H9 (cell line): ENCODE data around the gene MEPE. TPM values are rescaled to one million over a fixed set of nuclear protein-coding genes. Genes with fewer than 3 reads are reported as not detected.
"Not testable (repeated sequence)": the region's sequence is repeated elsewhere in the genome, so short reads cannot be mapped to it uniquely, and the experiment has no call there.

Experiments used
- DNase-seq: peaks from one replicate; pipeline ENCODE4 v3.0.0-alpha.2; 2017
- H2AFZ ChIP-seq: one replicate; pipeline ENCODE4 v1.6.1; 2013; ENCODE audit warnings: mild to moderate bottlenecking, low read length, control low read depth, moderate library complexity
- H2AK5ac ChIP-seq: 2 replicates; pipeline ENCODE4 v1.6.1; 2013; ENCODE audit warnings: low read length, control low read depth, mixed read lengths; ENCODE audit not compliant: insufficient read length
- H2BK120ac ChIP-seq: one replicate; pipeline ENCODE4 v1.6.1; 2013; ENCODE audit warnings: low read depth, mild to moderate bottlenecking, low read length, control low read depth, inconsistent platforms; ENCODE audit not compliant: poor library complexity, severe bottlenecking
- H2BK12ac ChIP-seq: 2 replicates; pipeline ENCODE4 v1.6.1; 2013; ENCODE audit warnings: low read length, control low read depth, mixed read lengths, low read depth; ENCODE audit not compliant: insufficient read length
- H2BK15ac ChIP-seq: 2 replicates; pipeline ENCODE4 v1.6.1; 2013; ENCODE audit warnings: low read depth, low read length, control low read depth
- H2BK20ac ChIP-seq: one replicate; pipeline ENCODE4 v1.6.1; 2013; ENCODE audit warnings: low read depth, mild to moderate bottlenecking, low read length, control low read depth, inconsistent platforms; ENCODE audit not compliant: poor library complexity, severe bottlenecking
- H2BK5ac ChIP-seq: 2 replicates; pipeline ENCODE4 v1.6.1; 2013; ENCODE audit warnings: low read length, control low read depth, mixed read lengths; ENCODE audit not compliant: insufficient read length
- H3K14ac ChIP-seq: 2 replicates; pipeline ENCODE4 v1.6.1; 2013; ENCODE audit warnings: low read length, control low read depth; ENCODE audit not compliant: insufficient read depth
- H3K18ac ChIP-seq: 2 replicates; pipeline ENCODE4 v1.6.1; 2013; ENCODE audit warnings: low read depth, mild to moderate bottlenecking, mixed read lengths, low read length, control low read depth; ENCODE audit not compliant: insufficient read length
- H3K23ac ChIP-seq: 2 replicates; pipeline ENCODE4 v1.6.1; 2013; ENCODE audit warnings: low read length, control low read depth, mixed read lengths, low read depth; ENCODE audit not compliant: insufficient read length
- H3K23me2 ChIP-seq: 2 replicates; pipeline ENCODE4 v1.6.1; 2013; ENCODE audit warnings: low read depth, mild to moderate bottlenecking, mixed read lengths, low read length, control low read depth; ENCODE audit not compliant: insufficient read length, poor library complexity, severe bottlenecking
- H3K27ac ChIP-seq: 2 replicates; pipeline ENCODE4 v1.5.1; 2013; ENCODE audit warnings: low read length, control low read depth, mixed read lengths, low read depth; ENCODE audit not compliant: insufficient read length
- H3K27me3 ChIP-seq: 2 replicates; pipeline ENCODE4 v1.6.1; 2013; ENCODE audit warnings: low read length, control low read depth, inconsistent platforms; ENCODE audit not compliant: insufficient read depth
- H3K4ac ChIP-seq: 2 replicates; pipeline ENCODE4 v1.6.1; 2013; ENCODE audit warnings: low read depth, mild to moderate bottlenecking, control low read depth, inconsistent platforms, low read length, moderate library complexity
- H3K4me1 ChIP-seq: 2 replicates; pipeline ENCODE4 v1.6.1; 2013; ENCODE audit warnings: low read length, control low read depth, inconsistent platforms; ENCODE audit not compliant: insufficient read depth
- H3K4me2 ChIP-seq: 2 replicates; pipeline ENCODE4 v1.6.1; 2013; ENCODE audit warnings: low read length, control low read depth, mixed read lengths; ENCODE audit not compliant: insufficient read length, insufficient read depth
- H3K56ac ChIP-seq: 2 replicates; pipeline ENCODE4 v1.6.1; 2013; ENCODE audit warnings: low read depth, mild to moderate bottlenecking, mixed read lengths, low read length, control low read depth; ENCODE audit not compliant: insufficient read length
- H3K79me1 ChIP-seq: 2 replicates; pipeline ENCODE4 v1.6.1; 2013; ENCODE audit warnings: low read depth, mild to moderate bottlenecking, moderate library complexity, low read length, control low read depth, inconsistent platforms; ENCODE audit not compliant: insufficient read depth, poor library complexity, severe bottlenecking
- H3K79me2 ChIP-seq: 2 replicates; pipeline ENCODE4 v1.6.1; 2013; ENCODE audit warnings: low read length, control low read depth, inconsistent platforms; ENCODE audit not compliant: insufficient read depth
- H3K9ac ChIP-seq: 2 replicates; pipeline ENCODE4 v1.6.1; 2013; ENCODE audit warnings: low read length, control low read depth, mixed read lengths; ENCODE audit not compliant: insufficient read length; ENCODE audit errors: extremely low read depth
- H3K9me3 ChIP-seq: one replicate; pipeline ENCODE4 v1.6.1; 2013; ENCODE audit warnings: low read depth, low read length, inconsistent platforms; ENCODE audit not compliant: control insufficient read depth
- H3T11ph ChIP-seq: one replicate; pipeline ENCODE4 v1.6.1; 2013; ENCODE audit warnings: mild to moderate bottlenecking, low read length, control low read depth, inconsistent platforms
- H4K20me1 ChIP-seq: one replicate; pipeline ENCODE4 v1.6.1; 2013; ENCODE audit not compliant: control insufficient read depth, insufficient read length, insufficient read depth
- H4K5ac ChIP-seq: 2 replicates; pipeline ENCODE4 v1.6.1; 2013; ENCODE audit warnings: low read depth, mild to moderate bottlenecking, mixed read lengths, low read length, control low read depth; ENCODE audit not compliant: insufficient read length
- H4K8ac ChIP-seq: replicated peaks from 2 replicates; pipeline ENCODE4 v1.6.1; 2013; ENCODE audit warnings: low read length, control low read depth, mixed read lengths, low read depth; ENCODE audit not compliant: insufficient read length
- H4K91ac ChIP-seq: 2 replicates; pipeline ENCODE4 v1.6.1; 2013; ENCODE audit warnings: low read depth, mild to moderate bottlenecking, moderate library complexity, mixed read lengths, low read length, control low read depth; ENCODE audit not compliant: insufficient read length
- H3K27ac Mint-ChIP-seq, 3 experiments: 2 replicates in 2 of 3; 3 replicates in 1 of 3; pipeline ENCODE4 v1.8.0; 2020 to 2021; ENCODE audit warnings: mixed read lengths in 3 of 3, mild to moderate bottlenecking in 1 of 3, moderate library complexity in 1 of 3
- H3K27me3 Mint-ChIP-seq: 2 replicates; pipeline ENCODE4 v1.8.0; 2021; ENCODE audit warnings: low read depth, mild to moderate bottlenecking, moderate library complexity, mixed read lengths
- H3K36me3 Mint-ChIP-seq, 3 experiments: 2 replicates in 2 of 3; 3 replicates in 1 of 3; pipeline ENCODE4 v1.8.0; 2020 to 2021; ENCODE audit warnings: low read depth in 3 of 3, mixed read lengths in 3 of 3; ENCODE audit not compliant: insufficient read depth in 1 of 3
- H3K4me1 Mint-ChIP-seq, 2 experiments: 2 replicates each; pipeline ENCODE4 v1.8.0; 2020; ENCODE audit warnings: mixed read lengths in 2 of 2
- H3K4me3 Mint-ChIP-seq, 2 experiments: 2 replicates in 1 of 2; 3 replicates in 1 of 2; pipeline ENCODE4 v1.8.0; 2020 to 2021; ENCODE audit warnings: mild to moderate bottlenecking in 2 of 2, mixed read lengths in 2 of 2, moderate library complexity in 1 of 2
- H3K9me3 Mint-ChIP-seq, 2 experiments: 2 replicates in 1 of 2; 3 replicates in 1 of 2; pipeline ENCODE4 v1.8.0; 2020; ENCODE audit warnings: mild to moderate bottlenecking in 2 of 2, mixed read lengths in 2 of 2, moderate library complexity in 1 of 2
- CTCF ChIP-seq: fragments of 200-600 bp; sonication (generic); conservative IDR thresholded peaks from 3 replicates; pipeline ENCODE4 v1.8.0; 2021; ENCODE audit warnings: antibody characterized with exemption, mild to moderate bottlenecking
- WGBS: extraction: QIAGEN DNeasy Blood & Tissue Kit; methylation state at CpG from one replicate; pipeline ENCODE4 v1.1.7; 2013; ENCODE audit warnings: missing lambda C conversion rate, low lambda C conversion rate, mixed read lengths; ENCODE audit not compliant: insufficient read length; ENCODE audit errors: extremely low coverage; 5-methylcytosine and 5-hydroxymethylcytosine counted together
- total RNA-seq: library from RNA; stranded (reverse); gene quantifications from 2 replicates; pipeline ENCODE4 v1.2.1, GENCODE V29; 2021

MEPE gene
- total RNA-seq, 1 experiment from 2014 or later: not detected

- Mint-ChIP-seq H3K27me3 (peaks cover 1% of the 10 kb centered on the region), H3K4me1 (peaks cover 4% of the 10 kb centered on the region in 2 experiments; a peak in 3 of 4 replicates), H3K36me3 (peaks cover 19 to 30% (median 28%) of the 10 kb centered on the region in 3 experiments), H3K9me3 (peaks cover 27 to 29% of the 10 kb centered on the region in 2 experiments), H3K4me3 (no peak overlapping the region), H3K27ac (no peak overlapping the region)
- Histone ChIP-seq H3K79me1 (no peaks in the 10 kb centered on the region), H4K20me1 (no peaks in the 10 kb centered on the region), H3T11ph (no peak overlapping the region), H3K4ac (no peak overlapping the region), H3K4me1 (no peaks in the 10 kb centered on the region), H2AFZ (no peak overlapping the region), H3K18ac (no peak overlapping the region), H2BK120ac (no peak overlapping the region), H3K23ac (no peak overlapping the region), H3K27me3 (no peaks in the 10 kb centered on the region), H2BK12ac (no peak overlapping the region), H2BK20ac (no peak overlapping the region), H3K4me2 (no peak overlapping the region), H2BK5ac (no peak overlapping the region), H2AK5ac (no peak overlapping the region), H3K79me2 (no peaks in the 10 kb centered on the region), H4K8ac (no peak overlapping the region), H4K5ac (no peak overlapping the region), H3K23me2 (no peaks in the 10 kb centered on the region), H3K27ac (no peak overlapping the region), H3K56ac (no peak overlapping the region), H3K9me3 (peaks cover 6% of the 10 kb centered on the region), H3K14ac (no peak overlapping the region), H3K9ac (no peak overlapping the region), H2BK15ac (no peak overlapping the region), H4K91ac (no peak overlapping the region)
- TF ChIP-seq CTCF: no peak
- DNase-seq: no peak
- no CpG with 5 or more reads among the region's 6 CpGs for WGBS
Measured at GRCh38 chr4:87886083-87886482, 53.3 kb downstream of the MEPE start.

GRCh38 chr4:87890753-87891152 is 58.0 kb downstream of the MEPE start:
- not testable (repeated sequence) for H2BK120ac ChIP-seq, H3K4me1 ChIP-seq, H3K27me3 Mint-ChIP-seq, H3K4me2 ChIP-seq, H4K91ac ChIP-seq, H4K8ac ChIP-seq, H3K27me3 ChIP-seq, H4K5ac ChIP-seq, H3K14ac ChIP-seq, DNase-seq, H3K4me1 Mint-ChIP-seq, H2BK20ac ChIP-seq, H2AK5ac ChIP-seq, H3K79me2 ChIP-seq, H3K27ac Mint-ChIP-seq, H3K23me2 ChIP-seq, H3T11ph ChIP-seq, H3K9me3 ChIP-seq, H4K20me1 ChIP-seq, H2AFZ ChIP-seq, H2BK5ac ChIP-seq, H2BK15ac ChIP-seq, H3K56ac ChIP-seq, H3K18ac ChIP-seq, H3K79me1 ChIP-seq, H3K27ac ChIP-seq, H3K9ac ChIP-seq, H3K4me3 Mint-ChIP-seq, H3K23ac ChIP-seq, H3K4ac ChIP-seq, H2BK12ac ChIP-seq
- Mint-ChIP-seq H3K36me3 (peaks cover 29 to 56% (median 53%) of the 10 kb centered on the region in 3 experiments), H3K9me3 (peaks cover 35 to 46% of the 10 kb centered on the region in 2 experiments)
